Adrenal gland (tissue), 19 donors: ENCODE results near the gene UPK3BL1. TPM values are rescaled to one million over a fixed set of nuclear protein-coding genes. Genes with fewer than 3 reads are reported as not detected.
A peak's percentile ranks its signal among the peaks of the same experiment; 100 is the strongest.
"Not testable (repeated sequence)": the region's sequence is repeated elsewhere in the genome, so short reads cannot be mapped to it uniquely, and the experiment has no call there.

Experiments
- DNase-seq, 7 donors: peaks; one replicate each; pipeline ENCODE4 v3.0.0-alpha.2; 2019 to 2020
- H3K27ac ChIP-seq, 5 donors: fragments of 200-600 bp; sonication (generic) in 4 of 5; 1 replicate in 3 of 5; 2 replicates in 2 of 5; pipeline versions ENCODE4 v1.5.1 to v1.8.0; 2016 to 2020; ENCODE audit warnings: mild to moderate bottlenecking in 1 of 5
- H3K27me3 ChIP-seq: fragments of 200-600 bp; 2 replicates; pipeline ENCODE4 v1.8.0; 2021
- H3K36me3 ChIP-seq, 2 donors: fragments of 200-600 bp; replicated peaks in 1 of 2; 1 replicate in 1 of 2; 2 replicates in 1 of 2; pipeline versions ENCODE4 v1.5.1 to v1.8.0; 2018 to 2022
- H3K4me1 ChIP-seq, 2 donors: fragments of 200-600 bp; replicated peaks in 1 of 2; 1 replicate in 1 of 2; 2 replicates in 1 of 2; pipeline versions ENCODE4 v1.5.1 to v1.8.0; 2018 to 2021
- H3K4me3 ChIP-seq, 4 donors: fragments of 200-600 bp; sonication (generic) in 3 of 4; one replicate each; pipeline ENCODE4 v1.5.1; 2016 to 2018
- H3K9me3 ChIP-seq, 3 donors: fragments of 200-600 bp; sonication (generic) in 1 of 3; replicated peaks in 1 of 3; 1 replicate in 2 of 3; 2 replicates in 1 of 3; pipeline versions ENCODE4 v1.5.1 to v1.8.0; 2016 to 2021
- WGBS, 4 donors: extraction: QIAGEN DNeasy Blood & Tissue Kit in 2 of 4; methylation state at CpG; one replicate each; pipeline versions ENCODE4 v1.1.5 to v1.1.7; 2013 to 2017; 5-methylcytosine and 5-hydroxymethylcytosine counted together
- intact Hi-C, 2 donors: fragments of 100-400 bp; cut with DNase I; formaldehyde crosslinking; loops; one replicate each; pipeline versions ENCODE4 v1.14.1 to v1.15.0; 2022 to 2023
- long read RNA-seq, 10 donors: library from polyadenylated mRNA in 3 of 10; unstranded in 2 of 10; stranded (forward) in 1 of 10; transcript quantifications; one replicate each; pipeline ENCODE4 v2.0.0 and lab custom pipeline, GENCODE V29; 2021 to 2026
- polyA plus RNA-seq, 3 donors: library from polyadenylated mRNA; stranded (reverse); fragments of 200-250 nt in 2 of 3; fragments of 350-450 nt in 1 of 3; fragmentation: Illumina TruSeq in 1 of 3; extraction: RNeasy Lipid Tissue Mini Kit (QIAGEN cat#74804) in 1 of 3; gene quantifications; one replicate each; pipeline ENCODE4 v1.2.3, GENCODE V29; 2013 to 2014
- total RNA-seq, 9 donors: library from RNA; depleted of rRNA in 4 of 9; stranded (reverse); fragments of >200 nt in 4 of 9; fragments of 120-200 nt in 1 of 9; fragmentation: NEBNext Ultra II Directional in 1 of 9; extraction: Animal tissue kit (Norgen Biotek cat#: 25700) in 1 of 9; gene quantifications; one replicate each; pipeline versions ENCODE4 v1.1.0 to v1.2.4, GENCODE V29; 2013 to 2023
- donor health status: healthy with polysubstance abuse.
- donor health status: Bipolar disorder and iron deficiency.
- donor health status: DM: yes; HTN: yes; CAD: no.
- donor health status: DM: no; HTN: no; CAD: no.
- donor health status: DM: no; HTN: no; CAD: no.
- donor health status: DM: yes; HTN: yes; CAD: no.

The UPK3BL1 gene, protein sequence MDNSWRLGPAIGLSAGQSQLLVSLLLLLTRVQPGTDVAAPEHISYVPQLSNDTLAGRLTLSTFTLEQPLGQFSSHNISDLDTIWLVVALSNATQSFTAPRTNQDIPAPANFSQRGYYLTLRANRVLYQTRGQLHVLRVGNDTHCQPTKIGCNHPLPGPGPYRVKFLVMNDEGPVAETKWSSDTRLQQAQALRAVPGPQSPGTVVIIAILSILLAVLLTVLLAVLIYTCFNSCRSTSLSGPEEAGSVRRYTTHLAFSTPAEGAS
- total RNA-seq (10 to 100 TPM in 7 of 9 donors, 1 to 10 TPM in 2; 3.4 to 27.7 (median 14.1) TPM), polyA plus RNA-seq (100 to 1,000 TPM in 2 of 3 donors, 10 to 100 TPM in 1; 11.3 to 137 (median 132) TPM)
- long read RNA-seq, donor 1, partial matches to known transcripts = 0 of 2 reads
- long read RNA-seq, donor 1, other reads (novel, unspliced or antisense) = 0 of 2 reads
- long read RNA-seq, donor 2, partial matches to known transcripts = 0 of 1 reads
- long read RNA-seq, donor 2, other reads (novel, unspliced or antisense) = 0 of 1 reads
- long read RNA-seq, donor 3 = 0 reads
- long read RNA-seq, donor 4, partial matches to known transcripts = 1 of 3 reads
- long read RNA-seq, donor 4, other reads (novel, unspliced or antisense) = 0 of 3 reads
- long read RNA-seq, donor 5 = 0 reads
- long read RNA-seq, donor 6, partial matches to known transcripts = 4 of 4 reads
- long read RNA-seq, donor 6, other reads (novel, unspliced or antisense) = 0 of 4 reads
- long read RNA-seq, donor 7, partial matches to known transcripts = 0 of 2 reads
- long read RNA-seq, donor 7, other reads (novel, unspliced or antisense) = 0 of 2 reads
- long read RNA-seq, donor 8, partial matches to known transcripts = 0 of 2 reads
- long read RNA-seq, donor 8, other reads (novel, unspliced or antisense) = 0 of 2 reads
- long read RNA-seq, donor 9, partial matches to known transcripts = 0 of 3 reads
- long read RNA-seq, donor 9, other reads (novel, unspliced or antisense) = 0 of 3 reads
- long read RNA-seq, donor 10 = 0 reads

DNA sequence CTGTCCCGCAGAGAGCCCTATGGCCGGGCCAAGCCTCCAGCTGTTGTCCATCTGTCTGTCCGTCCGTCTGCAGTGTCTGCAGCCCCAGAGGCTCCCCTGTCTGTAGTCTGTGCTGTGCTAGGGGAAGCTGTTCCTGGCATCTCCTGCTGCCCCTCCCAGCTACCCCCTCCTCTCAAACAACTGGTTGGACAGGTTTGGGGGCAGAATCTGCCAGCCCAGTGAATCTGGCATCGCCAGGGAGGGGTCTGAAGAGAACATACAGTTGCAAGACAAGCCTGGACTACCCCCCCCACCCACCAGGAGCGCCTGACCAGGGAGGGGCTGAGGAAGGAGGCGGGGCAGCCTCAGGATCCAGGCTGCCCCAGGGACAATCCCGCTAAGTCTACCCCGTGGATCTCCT lies at the start of gene UPK3BL1:
TSS of gene UPK3BL1 (minus strand) at position 101 of the 400 bp plus-strand sequence. CDS start at position 51, 50 bp downstream.
- DNase-seq, H3K27ac ChIP-seq, H3K36me3 ChIP-seq, H3K4me3 ChIP-seq, H3K9me3 ChIP-seq, H3K4me1 ChIP-seq, H3K27me3 ChIP-seq, intact Hi-C loops: not testable (repeated sequence)
- no CpG with 5 or more reads among the region's 9 CpGs for WGBS, 4 donors

GRCh38 chr7:102690602-102691001 lies 48.0 kb upstream of the UPK3BL1 start:
- intact Hi-C loops, H3K4me1 ChIP-seq, H3K36me3 ChIP-seq, H3K27ac ChIP-seq, H3K27me3 ChIP-seq, H3K4me3 ChIP-seq, H3K9me3 ChIP-seq: not testable (repeated sequence)
- DNase-seq = peak in 1 of 7 donors; percentile 24
- WGBS, 4 donors = 86 to 91% methylated on average over 4 of the region's 6 CpGs; no CpG with 5 or more reads in 2 of the 4 donors

DNA sequence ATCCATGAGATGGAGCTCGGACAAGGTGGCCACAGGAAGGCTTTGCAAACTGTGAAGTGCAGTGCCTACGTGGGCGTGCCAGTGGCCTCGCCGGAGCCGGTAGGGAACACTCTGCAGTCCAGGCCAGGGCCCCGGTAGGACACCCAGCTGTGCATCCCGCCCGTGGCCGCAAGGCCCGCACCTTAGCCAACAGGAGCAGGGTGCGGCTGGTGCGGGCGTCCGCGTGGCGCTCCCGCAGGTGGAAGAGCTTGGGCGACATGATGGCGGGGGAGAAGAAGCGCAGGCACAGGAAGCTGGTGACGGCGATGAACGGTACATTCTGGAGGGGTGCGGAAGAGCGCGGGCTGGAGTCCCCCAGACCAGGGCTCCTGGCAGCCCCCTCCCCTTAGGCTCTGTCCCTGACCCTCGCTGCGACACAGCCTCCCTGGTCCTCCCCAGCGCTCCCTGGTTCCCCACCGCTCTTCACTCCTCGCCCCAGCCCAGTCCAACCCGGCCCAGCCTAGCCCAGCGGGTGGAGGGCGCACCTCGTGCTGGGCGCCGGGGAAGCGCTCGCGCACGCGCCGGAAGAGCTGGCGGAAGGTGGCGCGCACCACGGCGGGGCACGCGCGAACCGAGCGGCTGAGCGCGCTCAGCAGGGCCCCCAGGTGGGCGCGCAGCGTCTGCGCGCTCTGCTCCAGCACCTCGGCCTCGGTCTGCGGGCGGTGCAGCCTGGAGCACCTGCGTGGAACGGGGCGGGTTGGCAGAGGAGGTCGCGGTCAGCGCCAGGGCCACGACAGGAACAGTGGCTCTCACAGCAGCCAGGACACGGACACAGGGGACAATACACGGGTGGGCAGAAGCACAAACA lies 47.1 kb upstream of the UPK3BL1 start:
- H3K9me3 ChIP-seq, H3K27me3 ChIP-seq, H3K4me1 ChIP-seq, H3K4me3 ChIP-seq, H3K36me3 ChIP-seq, H3K27ac ChIP-seq, intact Hi-C loops, DNase-seq: not testable (repeated sequence)
- 60 to 61% methylated on average over 8 to 19 of the region's 74 CpGs; no CpG with 5 or more reads in 2 of the 4 donors for WGBS, 4 donors

DNA sequence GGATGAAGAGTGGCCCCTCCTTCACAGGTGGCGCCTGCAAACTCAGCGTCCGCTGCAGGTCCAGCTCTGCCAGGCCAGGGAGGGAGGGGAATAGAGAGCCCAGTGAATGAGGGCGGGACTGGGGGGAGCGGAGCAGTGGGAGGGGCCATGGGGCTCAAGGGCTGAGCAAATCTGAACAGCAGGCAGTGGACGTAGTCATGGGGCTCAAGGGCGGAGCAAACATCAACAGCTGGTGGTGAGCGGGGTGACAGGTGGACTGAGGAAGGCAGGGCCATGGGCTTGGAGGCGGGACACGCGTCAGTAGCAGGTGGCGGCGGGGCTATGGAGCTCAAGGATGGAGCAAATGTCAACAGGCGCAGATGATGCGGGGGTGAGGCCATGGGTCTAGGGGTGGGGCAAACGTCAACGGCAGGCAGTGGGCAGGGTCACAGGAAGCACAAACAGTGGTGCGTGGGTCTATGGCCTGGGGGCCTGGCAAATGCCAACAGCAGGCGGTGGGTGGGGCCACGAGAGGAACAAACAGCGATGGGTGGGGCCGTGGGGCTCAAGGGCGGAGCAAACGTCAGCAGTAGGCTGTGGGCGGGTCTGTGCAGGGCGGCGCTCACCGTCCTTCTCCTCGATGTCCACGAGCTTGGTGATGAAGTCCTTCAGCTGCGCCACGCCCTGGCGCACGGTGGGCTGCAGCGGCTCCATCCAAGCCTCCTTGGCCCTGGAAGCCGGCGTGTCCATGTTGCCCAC lies 45.9 kb upstream of the UPK3BL1 start:
- H3K27me3 ChIP-seq, H3K9me3 ChIP-seq, H3K27ac ChIP-seq, H3K4me3 ChIP-seq, H3K36me3 ChIP-seq, H3K4me1 ChIP-seq, intact Hi-C loops, DNase-seq: not testable (repeated sequence)
- no CpG with 5 or more reads among the region's 37 CpGs for WGBS, 4 donors

DNA sequence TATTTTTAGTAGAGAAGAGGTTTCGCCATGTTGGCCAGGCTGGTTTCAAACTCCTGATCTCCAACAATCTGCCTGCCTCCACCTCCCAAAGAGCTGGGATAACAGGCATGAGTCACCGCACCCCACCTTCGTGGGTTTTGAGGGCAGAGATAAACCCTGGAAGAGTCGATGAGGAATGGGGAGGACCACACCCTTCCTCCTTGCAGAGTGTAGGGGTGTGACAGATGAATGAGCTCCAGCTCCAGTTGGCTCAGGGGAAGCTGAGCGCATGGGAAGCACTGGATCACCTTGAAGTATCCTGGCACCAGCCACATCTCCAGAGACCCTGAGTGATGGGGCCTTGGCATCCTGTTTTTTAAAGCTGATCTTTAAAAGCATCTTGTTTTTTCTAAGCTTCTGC lies 40.0 kb upstream of the UPK3BL1 start:
- H3K27me3 ChIP-seq, H3K27ac ChIP-seq, H3K36me3 ChIP-seq, H3K4me1 ChIP-seq, H3K9me3 ChIP-seq, DNase-seq, intact Hi-C loops, H3K4me3 ChIP-seq: not testable (repeated sequence)
- no CpG with 5 or more reads among the region's 5 CpGs for WGBS, 4 donors

- H3K36me3 ChIP-seq, H3K9me3 ChIP-seq, H3K27me3 ChIP-seq, H3K4me1 ChIP-seq, DNase-seq, H3K27ac ChIP-seq, H3K4me3 ChIP-seq, intact Hi-C loops: not testable (repeated sequence)
- WGBS, 4 donors = no CpG with 5 or more reads among the region's 5 CpGs
Observed at GRCh38 chr7:102680780-102681179, 38.2 kb upstream of the UPK3BL1 start.

DNA sequence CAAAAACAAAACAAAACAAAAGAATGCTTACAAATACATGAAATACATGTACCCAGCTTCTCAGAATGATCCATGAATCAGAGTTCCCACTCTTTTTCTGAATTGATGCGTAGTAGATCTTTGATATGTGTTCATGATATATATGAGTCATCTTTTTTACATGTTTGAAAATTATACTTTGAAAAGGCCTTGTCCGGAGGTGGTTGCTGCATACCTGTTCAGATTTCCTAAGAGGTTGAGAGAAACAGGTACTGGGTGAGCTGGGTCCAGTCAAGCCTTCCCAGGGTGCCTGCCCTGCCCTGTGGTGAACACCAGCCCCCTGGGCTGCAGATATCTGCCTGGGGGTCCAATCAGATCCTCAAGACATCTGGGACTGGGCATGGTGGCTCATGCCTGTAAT lies 33.0 kb upstream of the UPK3BL1 start:
- H3K27me3 ChIP-seq, H3K36me3 ChIP-seq, intact Hi-C loops, H3K4me1 ChIP-seq, H3K27ac ChIP-seq, H3K4me3 ChIP-seq, DNase-seq, H3K9me3 ChIP-seq: not testable (repeated sequence)
- WGBS, 4 donors = 93% methylated on average over 1 of the region's 2 CpGs; no CpG with 5 or more reads in 2 of the 4 donors

DNA sequence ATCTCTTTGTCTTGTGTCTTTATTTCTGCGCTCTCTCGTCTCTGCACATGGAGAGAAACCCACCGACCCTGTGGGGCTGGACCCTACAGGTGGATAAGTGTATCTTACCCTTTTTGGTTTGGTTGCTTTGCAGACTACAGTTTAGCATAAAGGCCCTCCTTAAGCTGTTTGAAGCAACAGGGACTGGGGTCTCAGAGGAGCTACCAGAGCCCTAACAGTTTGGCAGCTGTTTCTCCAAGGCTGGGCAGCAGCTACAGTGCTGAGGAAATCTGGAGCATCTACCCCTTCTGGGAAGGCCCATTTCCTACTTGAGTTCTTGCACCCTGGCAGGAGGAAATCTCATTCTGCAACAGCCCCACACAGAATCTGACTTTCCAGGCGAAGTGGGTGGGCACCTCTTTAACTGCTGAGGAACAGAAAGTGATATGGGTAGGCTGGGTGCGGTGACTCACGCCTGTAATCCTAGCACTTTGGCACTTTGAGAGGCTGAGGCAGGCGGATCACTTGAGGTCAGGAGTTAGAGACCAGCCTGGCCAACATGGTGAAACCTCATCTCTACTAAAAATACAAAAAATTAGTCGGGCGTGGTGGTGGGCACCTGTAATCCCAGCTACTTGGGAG lies 31.0 kb upstream of the UPK3BL1 start:
- intact Hi-C loops, DNase-seq: not testable (repeated sequence)

DNA sequence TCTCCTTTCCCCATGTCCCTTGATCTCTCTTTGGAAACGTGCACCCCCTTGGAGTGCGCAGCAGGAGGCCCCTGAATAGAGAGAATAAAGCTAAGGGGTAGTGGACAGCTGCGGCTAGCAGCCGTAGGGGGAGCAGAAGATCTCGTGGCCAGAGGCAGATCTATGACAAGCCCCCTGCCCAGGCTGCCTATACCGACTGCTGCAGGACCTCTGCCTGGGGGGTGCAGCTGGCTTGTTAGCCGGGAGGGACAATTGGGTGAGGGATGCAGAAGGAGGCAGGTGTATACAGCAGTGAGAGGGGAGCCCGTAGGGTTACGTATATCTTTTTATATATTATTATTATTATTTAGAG lies 29.3 kb upstream of the UPK3BL1 start:
- H3K9me3 ChIP-seq, DNase-seq, H3K27ac ChIP-seq, H3K4me1 ChIP-seq, intact Hi-C loops, H3K36me3 ChIP-seq, H3K27me3 ChIP-seq: not testable (repeated sequence)
- WGBS, 4 donors = no CpG with 5 or more reads among the region's 9 CpGs
- H3K4me3 ChIP-seq = peak overlapping the region in 1 of 4 donors; percentile 45

More for the DNA sequence above, 31.0 kb upstream of the UPK3BL1 start:
- WGBS, 4 donors = no CpG with 5 or more reads among the region's 9 CpGs
- not testable (repeated sequence) for H3K9me3 ChIP-seq, H3K4me3 ChIP-seq, H3K27me3 ChIP-seq, H3K27ac ChIP-seq, H3K4me1 ChIP-seq, H3K36me3 ChIP-seq
